Measurements from ENCODE around the gene CELF6. TPM values are rescaled to one million over a fixed set of nuclear protein-coding genes. Genes with fewer than 3 reads are reported as not detected.

The CELF6 gene
- total and polyA plus RNA-seq, 4 donors: 0.10 to 0.92 (median 0.44) TPM

GRCh38 chr15:72304596-72304995 lies 15.4 kb downstream of the CELF6 start (continued):
- TF ChIP-seq, protein P1, sequence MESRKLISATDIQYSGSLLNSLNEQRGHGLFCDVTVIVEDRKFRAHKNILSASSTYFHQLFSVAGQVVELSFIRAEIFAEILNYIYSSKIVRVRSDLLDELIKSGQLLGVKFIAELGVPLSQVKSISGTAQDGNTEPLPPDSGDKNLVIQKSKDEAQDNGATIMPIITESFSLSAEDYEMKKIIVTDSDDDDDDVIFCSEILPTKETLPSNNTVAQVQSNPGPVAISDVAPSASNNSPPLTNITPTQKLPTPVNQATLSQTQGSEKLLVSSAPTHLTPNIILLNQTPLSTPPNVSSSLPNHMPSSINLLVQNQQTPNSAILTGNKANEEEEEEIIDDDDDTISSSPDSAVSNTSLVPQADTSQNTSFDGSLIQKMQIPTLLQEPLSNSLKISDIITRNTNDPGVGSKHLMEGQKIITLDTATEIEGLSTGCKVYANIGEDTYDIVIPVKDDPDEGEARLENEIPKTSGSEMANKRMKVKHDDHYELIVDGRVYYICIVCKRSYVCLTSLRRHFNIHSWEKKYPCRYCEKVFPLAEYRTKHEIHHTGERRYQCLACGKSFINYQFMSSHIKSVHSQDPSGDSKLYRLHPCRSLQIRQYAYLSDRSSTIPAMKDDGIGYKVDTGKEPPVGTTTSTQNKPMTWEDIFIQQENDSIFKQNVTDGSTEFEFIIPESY (IDR thresholded peaks at IDR 0.05): no peak

DNA sequence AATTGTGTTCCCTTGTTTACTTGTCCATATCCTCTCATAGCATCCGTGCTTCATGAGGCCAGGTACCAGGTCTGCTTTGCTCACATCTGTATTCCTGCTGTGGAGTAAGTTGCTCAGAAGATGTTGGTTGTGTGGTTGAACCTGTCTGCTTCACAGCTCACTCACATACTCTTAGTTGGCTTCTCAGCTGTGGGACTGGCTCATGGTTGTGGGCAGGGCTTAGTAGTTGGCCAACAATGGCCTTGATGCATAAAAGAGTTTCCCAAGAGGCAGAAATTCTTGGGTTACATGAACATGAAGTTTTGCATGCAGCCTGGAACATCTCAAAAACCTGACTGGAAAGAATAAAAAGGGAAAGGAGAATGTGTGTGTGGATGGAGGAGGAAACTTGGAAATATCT lies 17.0 kb downstream of the CELF6 start:
- no peak for DNase-seq (ENCODE audit: low spot score)
- Histone ChIP-seq H3K9me3 (ENCODE audit: control insufficient read depth in 4 of 4, low read length in 3 of 4) (no peaks in the 10 kb centered on the region), H3K4me3 (ENCODE audit: low read depth in 1 of 3, low read length in 3 of 3) (no peak overlapping the region), H3K4me1 (ENCODE audit: control insufficient read depth in 4 of 4, insufficient read depth in 4 of 4, low read length in 3 of 4) (no peaks in the 10 kb centered on the region), H3K36me3 (ENCODE audit: control insufficient read depth in 4 of 4, insufficient read depth in 3 of 4, low read depth in 1 of 4, low read length in 3 of 4) (no peaks in the 10 kb centered on the region), H3K27me3 (ENCODE audit: control insufficient read depth in 4 of 4, insufficient read depth in 4 of 4, low read length in 3 of 4) (no peaks in the 10 kb centered on the region), H3K9ac (ENCODE audit: low read depth in 1 of 2, low read length in 2 of 2) (no peak overlapping the region), H3K27ac (ENCODE audit: low read depth in 1 of 2, low read length in 2 of 2) (no peak overlapping the region)
- WGBS: 69% methylated on average over 1 of the region's 1 CpG
- TF ChIP-seq SP1 (IDR thresholded peaks at IDR 0.05): no peak

GRCh38 chr15:72289597-72290325 lies 30.2 kb downstream of the CELF6 start:
- H3K4me3 ChIP-seq (ENCODE audit: low read depth in 1 of 3, low read length in 3 of 3): no peak overlapping the region
- DNase-seq (ENCODE audit: low spot score): no peak
- 86% methylated on average over 52 of the region's 52 CpGs for WGBS
- TF ChIP-seq NR2F2 (IDR thresholded peaks at IDR 0.05) (no peak), RAD21 (IDR thresholded peaks at IDR 0.05) (no peak), SP1 (IDR thresholded peaks at IDR 0.05) (no peak), ATF3 (IDR thresholded peaks at IDR 0.05) (no peak), HNF4A (conservative IDR thresholded peaks at IDR 0.05) (no peak), EGR1 (IDR thresholded peaks at IDR 0.05; ENCODE audit: low read depth in 2 of 2) (no peak), RXRA (IDR thresholded peaks at IDR 0.05) (no peak), FOXA1 (IDR thresholded peaks at IDR 0.05) (no peak), HNF4G (IDR thresholded peaks at IDR 0.05) (no peak), YY1 (IDR thresholded peaks at IDR 0.05) (no peak), REST (IDR thresholded peaks at IDR 0.05) (no peak), GABPA (IDR thresholded peaks at IDR 0.05 in 1 of 2, conservative IDR thresholded peaks at IDR 0.05 in 1 of 2) (no peak), MAX (IDR thresholded peaks at IDR 0.05) (no peak), FOXA2 (IDR thresholded peaks at IDR 0.05) (no peak), TAF1 (conservative IDR thresholded peaks at IDR 0.05) (no peak), JUND (IDR thresholded peaks at IDR 0.05) (no peak)
- TF ChIP-seq, protein P2, sequence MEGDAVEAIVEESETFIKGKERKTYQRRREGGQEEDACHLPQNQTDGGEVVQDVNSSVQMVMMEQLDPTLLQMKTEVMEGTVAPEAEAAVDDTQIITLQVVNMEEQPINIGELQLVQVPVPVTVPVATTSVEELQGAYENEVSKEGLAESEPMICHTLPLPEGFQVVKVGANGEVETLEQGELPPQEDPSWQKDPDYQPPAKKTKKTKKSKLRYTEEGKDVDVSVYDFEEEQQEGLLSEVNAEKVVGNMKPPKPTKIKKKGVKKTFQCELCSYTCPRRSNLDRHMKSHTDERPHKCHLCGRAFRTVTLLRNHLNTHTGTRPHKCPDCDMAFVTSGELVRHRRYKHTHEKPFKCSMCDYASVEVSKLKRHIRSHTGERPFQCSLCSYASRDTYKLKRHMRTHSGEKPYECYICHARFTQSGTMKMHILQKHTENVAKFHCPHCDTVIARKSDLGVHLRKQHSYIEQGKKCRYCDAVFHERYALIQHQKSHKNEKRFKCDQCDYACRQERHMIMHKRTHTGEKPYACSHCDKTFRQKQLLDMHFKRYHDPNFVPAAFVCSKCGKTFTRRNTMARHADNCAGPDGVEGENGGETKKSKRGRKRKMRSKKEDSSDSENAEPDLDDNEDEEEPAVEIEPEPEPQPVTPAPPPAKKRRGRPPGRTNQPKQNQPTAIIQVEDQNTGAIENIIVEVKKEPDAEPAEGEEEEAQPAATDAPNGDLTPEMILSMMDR (IDR thresholded peaks at IDR 0.05; ENCODE audit: low read depth, low read length, missing input control): no peak
- TF ChIP-seq, protein P1 (IDR thresholded peaks at IDR 0.05): no peak
- no peaks in the 10 kb centered on the region for H3K27me3 ChIP-seq (ENCODE audit: control insufficient read depth in 4 of 4, insufficient read depth in 4 of 4, low read length in 3 of 4)
- H3K36me3 ChIP-seq (ENCODE audit: control insufficient read depth in 4 of 4, insufficient read depth in 3 of 4, low read depth in 1 of 4, low read length in 3 of 4): no peaks in the 10 kb centered on the region
- H3K9me3 ChIP-seq (ENCODE audit: control insufficient read depth in 4 of 4, low read length in 3 of 4): no peaks in the 10 kb centered on the region
- no peak overlapping the region for H3K27ac ChIP-seq (ENCODE audit: low read depth in 1 of 2, low read length in 2 of 2)
- no peak overlapping the region for H3K9ac ChIP-seq (ENCODE audit: low read depth in 1 of 2, low read length in 2 of 2)
- H3K4me1 ChIP-seq (ENCODE audit: control insufficient read depth in 4 of 4, insufficient read depth in 4 of 4, low read length in 3 of 4): peaks cover 0 to 3% (median 0%) of the 10 kb centered on the region in 4 donors
